Stimulated activated CD4-positive, alpha-beta T cell treated with anti-CD3 and anti-CD28 coated beads, Interleukin-12 subunit alpha, Interleukin-12 subunit beta, amount 100 ng/mL, for 4 hours (primary cell): ENCODE data around the gene NTN1.

ENCODE experiments used
- DNase-seq: peaks from one replicate; pipeline ENCODE4 v3.0.0-alpha.2; 2020

Gene NTN1

GRCh38 chr17:9291912-9292560, 270.7 kb downstream of the NTN1 start:
- peak; percentile 47 for DNase-seq

- DNase-seq, result no peak
Observed at GRCh38 chr17:9292561-9292941, 271.2 kb downstream of the NTN1 start.
